Measurements from ENCODE around the gene DGKQ. TPM values are rescaled to one million over a fixed set of nuclear protein-coding genes. Genes with fewer than 3 reads are reported as not detected.

DGKQ gene
- total and polyA plus RNA-seq, 2 of the 8 experiments (the other 6 are each of a cell fraction or from before 2014, with no cell fraction given) = 7.3 to 9.7 TPM

- TF ChIP-seq CHD7 (IDR thresholded peaks at IDR 0.05; ENCODE audit: insufficient replicate concordance, low read length) = no peak
- TF ChIP-seq CTBP2 (IDR thresholded peaks at IDR 0.05; ENCODE audit: borderline replicate concordance, insufficient read depth, insufficient read length, low read length) = no peak
- TF ChIP-seq SIRT6 (IDR thresholded peaks at IDR 0.05; ENCODE audit: low read length) = no peak
- no peak for TF ChIP-seq TAF7 (optimal IDR thresholded peaks at IDR 0.05; ENCODE audit: borderline replicate concordance, low read depth, low read length)
- TF ChIP-seq SUZ12 (IDR thresholded peaks at IDR 0.05; ENCODE audit: low read length) = no peak
- no peak for TF ChIP-seq RBBP5 (IDR thresholded peaks at IDR 0.05; ENCODE audit: borderline replicate concordance, low read depth, low read length)
- no peak for TF ChIP-seq JUND (IDR thresholded peaks at IDR 0.05; ENCODE audit: low read length)
- no peak for TF ChIP-seq ATF3 (IDR thresholded peaks at IDR 0.05; ENCODE audit: insufficient read depth, low read depth, low read length)
- TF ChIP-seq HDAC2 (IDR thresholded peaks at IDR 0.05; ENCODE audit: borderline replicate concordance in 1 of 2, low read depth in 2 of 2, low read length in 2 of 2) = no peak
Measured at GRCh38 chr4:1021386-1022050, 48.1 kb upstream of the DGKQ start (continued).

Data from H1 (cell line).